ENCODE results near the gene HEPACAM. TPM values are rescaled to one million over a fixed set of nuclear protein-coding genes. Genes with fewer than 3 reads are reported as not detected.
"Not testable (repeated sequence)": the region's sequence is repeated elsewhere in the genome, so short reads cannot be mapped to it uniquely, and the experiment has no call there.

Gene HEPACAM
- total RNA-seq, 1 donor, result under 0.01 TPM

DNA sequence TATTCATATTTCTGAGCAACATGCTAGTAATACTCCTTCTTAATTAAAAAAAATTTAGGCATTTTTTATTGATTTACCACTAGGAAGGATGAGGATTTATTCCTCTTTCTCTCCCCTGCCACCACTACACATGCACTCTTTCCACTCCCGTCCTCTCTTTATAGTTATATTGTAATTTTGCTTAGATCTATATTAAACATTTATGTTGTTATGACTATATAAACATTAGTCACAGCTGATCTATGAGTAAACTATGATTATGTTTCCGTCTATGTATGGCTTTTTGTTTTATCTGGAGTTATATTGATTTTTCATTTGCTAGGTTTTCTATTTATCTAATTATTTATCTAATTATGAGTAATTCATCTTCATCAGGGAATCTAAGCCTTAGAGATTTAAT is 36.0 kb upstream of the HEPACAM start:
- no peak for DNase-seq (ENCODE audit: insufficient read length, low spot score, missing footprints)
- peak overlapping the region; percentile 20 for H2AFZ ChIP-seq (ENCODE audit: low read length)
- no peaks in the 10 kb centered on the region for H3K4me1 ChIP-seq (ENCODE audit: insufficient read depth, low read length)
- TF ChIP-seq, protein P1, sequence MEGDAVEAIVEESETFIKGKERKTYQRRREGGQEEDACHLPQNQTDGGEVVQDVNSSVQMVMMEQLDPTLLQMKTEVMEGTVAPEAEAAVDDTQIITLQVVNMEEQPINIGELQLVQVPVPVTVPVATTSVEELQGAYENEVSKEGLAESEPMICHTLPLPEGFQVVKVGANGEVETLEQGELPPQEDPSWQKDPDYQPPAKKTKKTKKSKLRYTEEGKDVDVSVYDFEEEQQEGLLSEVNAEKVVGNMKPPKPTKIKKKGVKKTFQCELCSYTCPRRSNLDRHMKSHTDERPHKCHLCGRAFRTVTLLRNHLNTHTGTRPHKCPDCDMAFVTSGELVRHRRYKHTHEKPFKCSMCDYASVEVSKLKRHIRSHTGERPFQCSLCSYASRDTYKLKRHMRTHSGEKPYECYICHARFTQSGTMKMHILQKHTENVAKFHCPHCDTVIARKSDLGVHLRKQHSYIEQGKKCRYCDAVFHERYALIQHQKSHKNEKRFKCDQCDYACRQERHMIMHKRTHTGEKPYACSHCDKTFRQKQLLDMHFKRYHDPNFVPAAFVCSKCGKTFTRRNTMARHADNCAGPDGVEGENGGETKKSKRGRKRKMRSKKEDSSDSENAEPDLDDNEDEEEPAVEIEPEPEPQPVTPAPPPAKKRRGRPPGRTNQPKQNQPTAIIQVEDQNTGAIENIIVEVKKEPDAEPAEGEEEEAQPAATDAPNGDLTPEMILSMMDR (IDR thresholded peaks at IDR 0.05; ENCODE audit: extremely low read depth, low read depth, low read length), result no peak
- H3K4me2 ChIP-seq (ENCODE audit: insufficient read depth, low read length), result no peak overlapping the region
- H4K20me1 ChIP-seq (ENCODE audit: insufficient read depth, low read length), result no peaks in the 10 kb centered on the region
- no peak overlapping the region for H3K27ac ChIP-seq (ENCODE audit: low read depth, low read length)
- H3K79me2 ChIP-seq (ENCODE audit: insufficient read depth, low read length), result no peaks in the 10 kb centered on the region
- no peaks in the 10 kb centered on the region for H3K9me3 ChIP-seq (ENCODE audit: low read depth, low read length)
- no peaks in the 10 kb centered on the region for H3K36me3 ChIP-seq (ENCODE audit: insufficient read depth, low read length)
- no peaks in the 10 kb centered on the region for H3K27me3 ChIP-seq (ENCODE audit: insufficient read depth, low read length)
- H3K4me3 ChIP-seq (ENCODE audit: insufficient read depth, low read length), result no peak overlapping the region

DNA sequence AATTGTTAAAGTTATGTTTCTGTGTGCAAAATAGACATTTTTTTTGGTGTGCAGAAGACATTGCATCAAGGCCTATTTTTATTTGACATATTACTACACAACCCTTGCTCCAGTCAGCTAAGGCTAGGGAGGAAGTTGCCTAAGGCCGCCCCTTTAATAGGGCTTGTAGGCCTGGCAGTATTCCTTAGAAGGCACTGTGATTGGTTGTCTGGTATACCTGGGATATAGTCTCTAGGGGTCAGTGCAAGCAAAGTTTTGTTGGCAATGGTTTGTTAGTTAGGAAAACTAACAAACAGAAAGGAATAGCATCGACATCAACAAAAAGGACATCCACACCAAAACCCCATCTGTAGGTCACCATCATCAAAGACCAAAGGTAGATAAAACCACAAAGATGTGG is 35.1 kb upstream of the HEPACAM start:
- TF ChIP-seq, protein P1 (IDR thresholded peaks at IDR 0.05; ENCODE audit: extremely low read depth, low read depth, low read length), result no peak
- no peaks in the 10 kb centered on the region for H3K79me2 ChIP-seq (ENCODE audit: insufficient read depth, low read length)
- H3K9me3 ChIP-seq (ENCODE audit: low read depth, low read length), result no peaks in the 10 kb centered on the region
- peak; percentile 58 for DNase-seq (ENCODE audit: insufficient read length, low spot score, missing footprints)
- no peaks in the 10 kb centered on the region for H3K27me3 ChIP-seq (ENCODE audit: insufficient read depth, low read length)
- no peak overlapping the region for H3K4me2 ChIP-seq (ENCODE audit: insufficient read depth, low read length)
- H3K27ac ChIP-seq (ENCODE audit: low read depth, low read length), result no peak overlapping the region
- H3K4me3 ChIP-seq (ENCODE audit: insufficient read depth, low read length), result no peak overlapping the region
- H2AFZ ChIP-seq (ENCODE audit: low read length), result no peak overlapping the region
- H3K36me3 ChIP-seq (ENCODE audit: insufficient read depth, low read length), result no peaks in the 10 kb centered on the region
- H3K4me1 ChIP-seq (ENCODE audit: insufficient read depth, low read length), result no peaks in the 10 kb centered on the region
- H4K20me1 ChIP-seq (ENCODE audit: insufficient read depth, low read length), result no peaks in the 10 kb centered on the region

DNA sequence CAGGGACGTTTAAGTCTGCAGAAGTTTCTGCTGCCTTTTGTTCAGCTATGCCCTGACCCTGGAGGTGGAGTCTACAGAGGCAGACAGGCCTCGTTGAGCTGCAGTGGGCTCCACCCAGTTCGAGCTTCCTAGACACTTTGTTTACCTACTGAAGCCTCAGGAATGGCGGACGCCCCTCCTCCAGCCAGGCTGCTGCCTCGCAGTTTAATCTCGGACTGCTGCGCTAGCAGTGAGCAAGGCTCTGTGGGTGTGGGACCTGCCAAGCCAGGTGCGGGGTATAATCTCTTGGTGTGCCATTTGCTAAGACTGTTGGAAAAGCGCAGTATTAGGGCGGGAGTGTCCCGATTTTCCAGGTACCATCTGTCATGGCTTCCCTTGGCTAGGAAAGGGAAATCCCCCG is 32.4 kb upstream of the HEPACAM start:
- not testable (repeated sequence) for H3K9me3 ChIP-seq (ENCODE audit: low read depth, low read length); H3K36me3 ChIP-seq (ENCODE audit: insufficient read depth, low read length); H3K27ac ChIP-seq (ENCODE audit: low read depth, low read length); DNase-seq (ENCODE audit: insufficient read length, low spot score, missing footprints); H3K27me3 ChIP-seq (ENCODE audit: insufficient read depth, low read length); H3K4me3 ChIP-seq (ENCODE audit: insufficient read depth, low read length); H3K4me1 ChIP-seq (ENCODE audit: insufficient read depth, low read length); H4K20me1 ChIP-seq (ENCODE audit: insufficient read depth, low read length); H2AFZ ChIP-seq (ENCODE audit: low read length); H3K4me2 ChIP-seq (ENCODE audit: insufficient read depth, low read length); H3K79me2 ChIP-seq (ENCODE audit: insufficient read depth, low read length)

DNA sequence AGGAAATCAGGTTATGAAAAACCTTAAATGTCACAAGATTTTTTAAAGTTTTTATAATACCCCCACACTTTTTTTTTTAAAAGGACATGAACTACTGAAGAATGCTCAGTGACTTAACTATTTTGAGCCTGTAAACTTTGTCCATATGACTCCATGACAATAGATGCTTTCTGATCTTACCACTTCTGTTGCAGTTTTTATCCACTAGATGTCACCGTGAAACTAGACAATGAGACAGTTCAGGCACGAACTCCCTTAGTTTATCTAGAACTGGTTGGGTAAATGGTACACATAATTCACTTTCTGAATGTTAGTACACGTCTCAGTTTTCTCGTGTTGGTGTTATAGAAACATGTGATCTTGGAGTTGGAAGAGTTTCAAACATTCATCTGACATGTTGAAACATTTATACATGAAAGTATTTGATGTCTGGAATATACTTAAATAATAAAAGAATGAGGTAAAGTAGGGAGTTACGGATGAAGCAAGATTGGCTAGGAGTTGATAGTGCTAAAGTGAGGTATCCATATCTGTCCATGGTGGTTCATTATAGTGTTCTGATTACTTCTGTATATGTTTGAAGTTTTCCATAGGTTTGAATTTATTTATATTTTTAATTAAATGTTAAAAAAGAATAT is 26.2 kb upstream of the HEPACAM start:
- Histone ChIP-seq H3K79me2 (ENCODE audit: insufficient read depth, low read length) (no peaks in the 10 kb centered on the region), H2AFZ (ENCODE audit: low read length) (no peak overlapping the region), H4K20me1 (ENCODE audit: insufficient read depth, low read length) (no peaks in the 10 kb centered on the region), H3K27me3 (ENCODE audit: insufficient read depth, low read length) (no peaks in the 10 kb centered on the region), H3K4me2 (ENCODE audit: insufficient read depth, low read length) (no peak overlapping the region), H3K27ac (ENCODE audit: low read depth, low read length) (no peak overlapping the region), H3K36me3 (ENCODE audit: insufficient read depth, low read length) (no peaks in the 10 kb centered on the region), H3K9me3 (ENCODE audit: low read depth, low read length) (no peaks in the 10 kb centered on the region), H3K4me1 (ENCODE audit: insufficient read depth, low read length) (no peaks in the 10 kb centered on the region), H3K4me3 (ENCODE audit: insufficient read depth, low read length) (no peak overlapping the region)
- DNase-seq (ENCODE audit: insufficient read length, low spot score, missing footprints), result peak; percentile 89
- TF ChIP-seq, protein P1 (IDR thresholded peaks at IDR 0.05; ENCODE audit: extremely low read depth, low read depth, low read length), result peak; percentile 76

Measured in osteoblast (primary cell).